ENCODE measurements around the gene VRK3.

DNA sequence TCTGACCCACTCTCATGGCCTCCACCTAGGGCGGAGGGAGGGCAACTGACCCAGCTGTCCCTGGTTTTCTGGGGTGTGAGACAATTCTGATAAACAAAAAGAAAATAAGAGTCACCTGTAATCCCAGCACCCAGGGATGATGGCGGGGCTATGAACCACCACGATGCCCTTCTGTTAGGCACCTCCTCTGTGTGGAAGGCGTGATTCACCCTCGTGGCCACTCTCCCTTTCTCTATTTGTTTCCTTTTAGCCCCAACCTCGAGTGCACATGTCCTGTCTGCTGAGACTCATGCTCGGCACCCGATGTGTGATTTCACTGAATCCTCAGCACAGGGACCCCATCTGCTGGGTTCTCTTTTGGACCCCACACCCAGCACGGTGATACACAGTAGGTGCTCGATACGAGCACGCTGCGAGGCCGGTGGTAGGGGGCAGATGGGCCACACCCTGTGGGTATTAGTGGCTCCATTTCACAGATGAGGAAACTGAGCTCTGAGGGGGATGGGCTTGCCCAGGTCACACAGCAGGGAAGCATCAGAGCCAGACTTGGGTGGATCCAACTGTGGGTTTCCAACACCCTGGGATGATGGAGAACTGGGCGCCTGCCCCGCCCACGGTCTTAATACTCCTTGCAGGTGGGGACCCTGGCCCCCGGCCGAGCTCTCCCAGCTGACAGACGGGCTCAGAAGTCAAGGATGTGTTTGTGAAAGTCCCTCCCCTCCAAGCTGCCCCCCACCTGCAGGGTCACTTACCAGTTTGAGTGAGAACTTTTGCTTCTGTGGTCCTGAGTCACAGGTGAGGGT is 24.9 kb downstream of the VRK3 start:
- TF ChIP-seq, protein P1, sequence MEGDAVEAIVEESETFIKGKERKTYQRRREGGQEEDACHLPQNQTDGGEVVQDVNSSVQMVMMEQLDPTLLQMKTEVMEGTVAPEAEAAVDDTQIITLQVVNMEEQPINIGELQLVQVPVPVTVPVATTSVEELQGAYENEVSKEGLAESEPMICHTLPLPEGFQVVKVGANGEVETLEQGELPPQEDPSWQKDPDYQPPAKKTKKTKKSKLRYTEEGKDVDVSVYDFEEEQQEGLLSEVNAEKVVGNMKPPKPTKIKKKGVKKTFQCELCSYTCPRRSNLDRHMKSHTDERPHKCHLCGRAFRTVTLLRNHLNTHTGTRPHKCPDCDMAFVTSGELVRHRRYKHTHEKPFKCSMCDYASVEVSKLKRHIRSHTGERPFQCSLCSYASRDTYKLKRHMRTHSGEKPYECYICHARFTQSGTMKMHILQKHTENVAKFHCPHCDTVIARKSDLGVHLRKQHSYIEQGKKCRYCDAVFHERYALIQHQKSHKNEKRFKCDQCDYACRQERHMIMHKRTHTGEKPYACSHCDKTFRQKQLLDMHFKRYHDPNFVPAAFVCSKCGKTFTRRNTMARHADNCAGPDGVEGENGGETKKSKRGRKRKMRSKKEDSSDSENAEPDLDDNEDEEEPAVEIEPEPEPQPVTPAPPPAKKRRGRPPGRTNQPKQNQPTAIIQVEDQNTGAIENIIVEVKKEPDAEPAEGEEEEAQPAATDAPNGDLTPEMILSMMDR (conservative IDR thresholded peaks at IDR 0.05; ENCODE audit: low read length), result no peak
- TF ChIP-seq EZH2phosphoT487 (IDR thresholded peaks at IDR 0.05; ENCODE audit: borderline replicate concordance), result no peak
